Natural killer cell (primary cell): ENCODE data around the gene NCSTN. TPM values are rescaled to one million over a fixed set of nuclear protein-coding genes. Genes with fewer than 3 reads are reported as not detected.

ENCODE experiments used
- ATAC-seq, 3 donors: fragments of 150-1000 bp in 2 of 3; fragments of 200-7000 bp in 1 of 3; cut with Tn5 transposase; 1 replicate in 1 of 3; 2 replicates in 2 of 3; pipeline ENCODE4 v1.10.0; 2021; ENCODE audit warnings: mild to moderate bottlenecking in 2 of 3, moderate library complexity in 2 of 3
- DNase-seq, 2 donors: peaks; one replicate each; pipeline versions ENCODE4 v3.0.0 to v3.0.0-alpha.2; 2013 to 2021; ENCODE audit warnings: mixed read lengths in 1 of 2
- H3K27ac ChIP-seq: one replicate; pipeline ENCODE4 v1.5.1; 2013; ENCODE audit warnings: mild to moderate bottlenecking, low read length
- H3K27me3 ChIP-seq: one replicate; pipeline ENCODE4 v1.6.1; 2013; ENCODE audit warnings: low read length; ENCODE audit not compliant: control insufficient read depth, insufficient read depth
- H3K36me3 ChIP-seq: one replicate; pipeline ENCODE4 v1.6.1; 2013; ENCODE audit warnings: low read length; ENCODE audit not compliant: control insufficient read depth, insufficient read depth
- H3K4me1 ChIP-seq: one replicate; pipeline ENCODE4 v1.6.1; 2013; ENCODE audit warnings: low read length; ENCODE audit not compliant: control insufficient read depth, insufficient read depth
- H3K4me3 ChIP-seq: one replicate; pipeline ENCODE4 v1.5.1; 2013; ENCODE audit warnings: low read length
- H3K9me3 ChIP-seq: one replicate; pipeline ENCODE4 v1.6.1; 2013; ENCODE audit warnings: low read length; ENCODE audit not compliant: control insufficient read depth, insufficient read depth
- H3K27ac Mint-ChIP-seq, 2 donors: one replicate each; pipeline ENCODE4 v1.8.0; 2022; ENCODE audit warnings: mild to moderate bottlenecking in 2 of 2, mixed read lengths in 2 of 2, moderate library complexity in 1 of 2
- H3K27me3 Mint-ChIP-seq, 2 donors: one replicate each; pipeline ENCODE4 v1.8.0; 2022; ENCODE audit warnings: low read depth in 2 of 2, mixed read lengths in 2 of 2
- H3K36me3 Mint-ChIP-seq: one replicate; pipeline ENCODE4 v1.8.0; 2022; ENCODE audit warnings: mixed read lengths
- H3K4me1 Mint-ChIP-seq, 2 donors: one replicate each; pipeline ENCODE4 v1.8.0; 2022; ENCODE audit warnings: mixed read lengths in 2 of 2
- H3K4me3 Mint-ChIP-seq: one replicate; pipeline ENCODE4 v1.8.0; 2022; ENCODE audit warnings: mild to moderate bottlenecking, moderate library complexity, mixed read lengths
- H3K9me3 Mint-ChIP-seq, 2 donors: one replicate each; pipeline ENCODE4 v1.8.0; 2022; ENCODE audit warnings: mixed read lengths in 2 of 2
- WGBS: methylation state at CpG from one replicate; pipeline ENCODE4 v1.1.7; 2013; ENCODE audit warnings: missing lambda C conversion rate; ENCODE audit not compliant: insufficient coverage; 5-methylcytosine and 5-hydroxymethylcytosine counted together
- intact Hi-C: fragments of 100-400 bp; cut with micrococcal nuclease; formaldehyde crosslinking; loops from one replicate; pipeline ENCODE4 v1.14.2; 2022
- total RNA-seq, 4 donors: library from RNA; stranded (reverse); fragments of 120-200 nt in 1 of 4; gene quantifications; one replicate each; pipeline versions ENCODE4 v1.2.3 to v1.2.4, GENCODE V29; 2013 to 2022
- TF ChIP-seq, protein P1 (sequence below): fragments of 200-600 bp; IDR thresholded peaks from one replicate; pipeline ENCODE4 v1.8.0; 2022; ENCODE audit warnings: antibody characterized with exemption

NCSTN gene
- total RNA-seq, 3 donors from 2014 or later (not counting 1 experiment from before 2014, with no cell fraction given): 104 to 140 (median 110) TPM

DNA sequence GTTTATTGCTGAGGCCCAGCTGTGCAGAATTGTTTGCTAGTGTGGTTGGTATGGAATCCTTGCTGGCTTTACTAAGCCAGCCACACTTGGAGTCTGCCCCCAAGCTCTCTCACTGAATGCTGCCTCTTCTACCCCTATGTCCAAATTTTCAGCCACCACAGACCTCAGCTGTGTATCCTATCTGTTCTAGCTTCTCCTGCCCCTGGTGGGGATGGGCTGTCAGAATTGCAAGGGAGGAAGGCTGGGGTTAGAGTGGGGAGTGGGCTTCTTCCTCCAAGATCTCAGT lies 28.1 kb downstream of the NCSTN start:
- ATAC-seq (no peak), DNase-seq (no peak)
- H3K27me3 Mint-ChIP-seq: peaks cover 0 to 5% of the 10 kb centered on the region in 2 donors
- Histone ChIP-seq H3K27ac (no peak overlapping the region), H3K4me3 (no peak overlapping the region), H3K36me3 (no peaks in the 10 kb centered on the region), H3K27me3 (no peaks in the 10 kb centered on the region), H3K4me1 (peaks cover 19% of the 10 kb centered on the region), H3K9me3 (no peaks in the 10 kb centered on the region)
- H3K36me3 Mint-ChIP-seq: no peaks in the 10 kb centered on the region
- H3K9me3 Mint-ChIP-seq: no peaks in the 10 kb centered on the region
- H3K4me3 Mint-ChIP-seq: no peak overlapping the region
- H3K4me1 Mint-ChIP-seq: peaks cover 10 to 17% of the 10 kb centered on the region in 2 donors
- TF ChIP-seq, protein P1, sequence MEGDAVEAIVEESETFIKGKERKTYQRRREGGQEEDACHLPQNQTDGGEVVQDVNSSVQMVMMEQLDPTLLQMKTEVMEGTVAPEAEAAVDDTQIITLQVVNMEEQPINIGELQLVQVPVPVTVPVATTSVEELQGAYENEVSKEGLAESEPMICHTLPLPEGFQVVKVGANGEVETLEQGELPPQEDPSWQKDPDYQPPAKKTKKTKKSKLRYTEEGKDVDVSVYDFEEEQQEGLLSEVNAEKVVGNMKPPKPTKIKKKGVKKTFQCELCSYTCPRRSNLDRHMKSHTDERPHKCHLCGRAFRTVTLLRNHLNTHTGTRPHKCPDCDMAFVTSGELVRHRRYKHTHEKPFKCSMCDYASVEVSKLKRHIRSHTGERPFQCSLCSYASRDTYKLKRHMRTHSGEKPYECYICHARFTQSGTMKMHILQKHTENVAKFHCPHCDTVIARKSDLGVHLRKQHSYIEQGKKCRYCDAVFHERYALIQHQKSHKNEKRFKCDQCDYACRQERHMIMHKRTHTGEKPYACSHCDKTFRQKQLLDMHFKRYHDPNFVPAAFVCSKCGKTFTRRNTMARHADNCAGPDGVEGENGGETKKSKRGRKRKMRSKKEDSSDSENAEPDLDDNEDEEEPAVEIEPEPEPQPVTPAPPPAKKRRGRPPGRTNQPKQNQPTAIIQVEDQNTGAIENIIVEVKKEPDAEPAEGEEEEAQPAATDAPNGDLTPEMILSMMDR: no peak
- H3K27ac Mint-ChIP-seq: no peak overlapping the region
- intact Hi-C loops: loop anchor here (10.0 kb wide), 1 partner anchor 436 kb away; no protein-coding TSS in a partner anchor

DNA sequence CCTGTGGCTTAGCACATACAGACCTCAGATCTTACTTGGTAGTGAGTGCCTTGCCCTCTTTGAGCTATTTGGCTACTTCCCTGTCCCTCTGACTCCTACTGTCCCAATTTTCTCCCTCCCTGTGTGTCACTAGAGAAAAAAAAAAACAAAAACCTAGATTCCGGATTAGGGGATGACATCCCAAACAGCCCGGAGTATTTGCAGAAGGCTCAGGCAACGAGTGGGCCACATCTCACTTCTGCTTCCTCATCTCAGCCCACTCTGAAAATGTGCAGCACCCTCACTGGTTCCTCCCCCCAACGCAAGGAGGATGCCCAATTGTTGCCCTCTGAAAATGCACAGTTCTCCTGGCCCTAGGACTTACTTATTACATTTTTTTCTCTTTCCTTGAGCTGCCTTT lies 28.6 kb downstream of the NCSTN start:
- Mint-ChIP-seq H3K27me3 (peaks cover 0 to 5% of the 10 kb centered on the region in 2 donors), H3K36me3 (no peaks in the 10 kb centered on the region), H3K27ac (no peak overlapping the region), H3K4me1 (peaks cover 15 to 22% of the 10 kb centered on the region in 2 donors), H3K9me3 (no peaks in the 10 kb centered on the region), H3K4me3 (no peak overlapping the region)
- Histone ChIP-seq H3K36me3 (no peaks in the 10 kb centered on the region), H3K27me3 (no peaks in the 10 kb centered on the region), H3K4me1 (peaks cover 21% of the 10 kb centered on the region), H3K9me3 (no peaks in the 10 kb centered on the region), H3K27ac (no peak overlapping the region), H3K4me3 (no peak overlapping the region)
- ATAC-seq (no peak), DNase-seq (no peak)
- TF ChIP-seq, protein P1: no peak
- intact Hi-C loops: loop anchor here (10.0 kb wide), 1 partner anchor 437 kb away; no protein-coding TSS in a partner anchor
- WGBS: 66% methylated on average over 4 of the region's 4 CpGs

- Histone ChIP-seq H3K27ac (no peak overlapping the region), H3K4me1 (peaks cover 21% of the 10 kb centered on the region), H3K4me3 (no peak overlapping the region), H3K27me3 (no peaks in the 10 kb centered on the region), H3K9me3 (no peaks in the 10 kb centered on the region), H3K36me3 (no peaks in the 10 kb centered on the region)
- ATAC-seq: no peak
- TF ChIP-seq, protein P1: no peak
- no peak overlapping the region for H3K27ac Mint-ChIP-seq
- peaks cover 15 to 18% of the 10 kb centered on the region in 2 donors for H3K4me1 Mint-ChIP-seq
- H3K27me3 Mint-ChIP-seq: peaks cover 0 to 5% of the 10 kb centered on the region in 2 donors
- no peaks in the 10 kb centered on the region for H3K36me3 Mint-ChIP-seq
- intact Hi-C loops: loop anchor here (10.0 kb wide), 1 partner anchor 439 kb away; no protein-coding TSS in a partner anchor
- WGBS: 90% methylated on average over 4 of the region's 4 CpGs
- no peak for DNase-seq
- H3K4me3 Mint-ChIP-seq: no peak overlapping the region
- H3K9me3 Mint-ChIP-seq: no peaks in the 10 kb centered on the region
Observed at GRCh38 chr1:160373696-160374095, 30.5 kb downstream of the NCSTN start.
